ENCODE measurements around the gene VAT1L.
"Not testable (repeated sequence)": the region's sequence is repeated elsewhere in the genome, so short reads cannot be mapped to it uniquely, and the experiment has no call there.

The VAT1L gene

GRCh38 chr16:77918809-77919707, 130.7 kb downstream of the VAT1L start:
- no peak for DNase-seq

GRCh38 chr16:77919761-77920415, 131.5 kb downstream of the VAT1L start:
- DNase-seq = no peak

- no peak for DNase-seq
Observed at GRCh38 chr16:77920984-77921383, 132.6 kb downstream of the VAT1L start.

GRCh38 chr16:77922228-77922754, 133.9 kb downstream of the VAT1L start:
- DNase-seq = no peak

- no peak for DNase-seq
Observed at GRCh38 chr16:77925531-77925930, 137.2 kb downstream of the VAT1L start.

GRCh38 chr16:77928096-77928495, 139.7 kb downstream of the VAT1L start:
- no peak for DNase-seq

GRCh38 chr16:77929004-77929403, 140.6 kb downstream of the VAT1L start:
- DNase-seq = no peak

GRCh38 chr16:77931058-77931457, 142.7 kb downstream of the VAT1L start:
- DNase-seq = no peak

- DNase-seq = no peak
Observed at GRCh38 chr16:77937473-77938149, 149.2 kb downstream of the VAT1L start.

- no peak for DNase-seq
Observed at GRCh38 chr16:77938913-77939312, 150.5 kb downstream of the VAT1L start.

- DNase-seq = no peak
Observed at GRCh38 chr16:77939968-77940367, 151.6 kb downstream of the VAT1L start.

- DNase-seq = no peak
Observed at GRCh38 chr16:77943801-77944200, 155.4 kb downstream of the VAT1L start.

- no peak for DNase-seq
Observed at GRCh38 chr16:77944631-77945030, 156.3 kb downstream of the VAT1L start.

GRCh38 chr16:77945126-77945525, 156.8 kb downstream of the VAT1L start:
- no peak for DNase-seq

- no peak for DNase-seq
Observed at GRCh38 chr16:77946823-77947222, 158.5 kb downstream of the VAT1L start.

GRCh38 chr16:77947590-77947989, 159.2 kb downstream of the VAT1L start:
- DNase-seq = not testable (repeated sequence)

GRCh38 chr16:77948835-77949234, 160.5 kb downstream of the VAT1L start:
- no peak for DNase-seq

GRCh38 chr16:77949445-77949844, 161.1 kb downstream of the VAT1L start:
- no peak for DNase-seq

GRCh38 chr16:77951788-77952187, 163.4 kb downstream of the VAT1L start:
- DNase-seq = no peak

GRCh38 chr16:77955127-77955526, 166.8 kb downstream of the VAT1L start:
- no peak for DNase-seq

GRCh38 chr16:77956231-77956630, 167.9 kb downstream of the VAT1L start:
- DNase-seq = no peak

- DNase-seq = no peak
Observed at GRCh38 chr16:77960766-77961165, 172.4 kb downstream of the VAT1L start.

GRCh38 chr16:77961814-77962213, 173.4 kb downstream of the VAT1L start:
- no peak for DNase-seq
